IPS DF 6.9 (cell line): Measurements from ENCODE around the gene C2CD4D.
"Not testable (repeated sequence)": the region's sequence is repeated elsewhere in the genome, so short reads cannot be mapped to it uniquely, and the experiment has no call there.

Experiments
- DNase-seq: peaks from one replicate; pipeline ENCODE4 v3.0.0-alpha.2; 2013; ENCODE audit warnings: low read depth, low spot score
- H3K27ac ChIP-seq: one replicate; pipeline ENCODE4 v1.5.1; 2013; ENCODE audit warnings: low read length, control low read depth
- H3K27me3 ChIP-seq: 2 replicates; pipeline ENCODE4 v1.6.1; 2013; ENCODE audit warnings: mild to moderate bottlenecking, low read length; ENCODE audit not compliant: control insufficient read depth, insufficient read depth
- H3K36me3 ChIP-seq: 2 replicates; pipeline ENCODE4 v1.6.1; 2013; ENCODE audit warnings: low read length; ENCODE audit not compliant: control insufficient read depth, insufficient read depth
- H3K4me1 ChIP-seq: 2 replicates; pipeline ENCODE4 v1.6.1; 2013; ENCODE audit warnings: low read length; ENCODE audit not compliant: control insufficient read depth, insufficient read depth
- H3K4me3 ChIP-seq: 2 replicates; pipeline ENCODE4 v1.5.1; 2013; ENCODE audit warnings: mild to moderate bottlenecking, low read length
- H3K9me3 ChIP-seq: 2 replicates; pipeline ENCODE4 v1.6.1; 2013; ENCODE audit warnings: low read length, inconsistent platforms; ENCODE audit not compliant: control insufficient read depth, insufficient read depth
- WGBS: extraction: QIAGEN DNeasy Blood & Tissue Kit; methylation state at CpG from one replicate; pipeline ENCODE4 v1.1.7; 2013; ENCODE audit warnings: mixed read lengths, missing lambda C conversion rate; ENCODE audit not compliant: insufficient read length, insufficient coverage; 5-methylcytosine and 5-hydroxymethylcytosine counted together

C2CD4D gene

DNA sequence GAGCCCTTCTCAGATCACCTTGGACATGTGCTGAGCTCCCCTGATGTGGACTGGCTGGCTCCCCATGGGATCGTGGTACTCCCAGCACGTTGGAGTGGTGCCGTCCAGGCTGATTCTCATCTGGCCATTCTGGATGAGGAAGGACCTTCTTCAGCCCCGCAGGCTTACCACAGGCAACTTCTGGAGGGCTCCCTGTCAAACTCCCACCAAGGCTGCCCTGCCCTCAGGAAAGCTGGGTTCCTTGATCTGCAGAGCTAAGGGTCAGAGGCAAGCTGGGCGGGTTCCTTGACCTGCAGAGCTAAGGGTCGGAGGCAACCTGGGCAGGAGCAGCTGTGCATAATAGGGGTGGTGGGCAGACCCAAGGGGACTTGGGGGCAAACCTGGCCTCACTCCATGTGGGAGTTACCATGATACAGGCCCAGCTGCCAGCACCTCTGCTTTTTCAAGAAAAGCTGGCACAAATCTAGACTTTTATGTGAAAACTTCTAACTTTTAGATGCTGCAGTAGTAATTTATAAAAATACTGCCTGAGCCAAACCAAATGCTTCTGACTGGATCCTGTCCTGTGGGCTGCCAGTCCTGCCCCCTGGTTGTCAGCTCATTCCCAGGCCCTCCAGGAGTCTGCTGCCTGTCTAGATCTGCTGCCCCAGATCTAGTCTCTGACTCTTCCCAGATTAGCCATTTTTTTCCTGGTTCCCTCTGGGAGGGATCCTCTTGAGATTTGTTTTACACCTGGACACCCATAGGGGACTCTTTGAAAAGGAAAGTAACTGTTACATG lies 19.5 kb upstream of the C2CD4D start:
- no peak for DNase-seq
- Histone ChIP-seq H3K36me3 (no peaks in the 10 kb centered on the region), H3K27me3 (peaks cover 40% of the 10 kb centered on the region), H3K27ac (no peak overlapping the region), H3K9me3 (no peaks in the 10 kb centered on the region), H3K4me1 (peaks cover 10% of the 10 kb centered on the region), H3K4me3 (no peak overlapping the region)
- WGBS: no CpG with 5 or more reads among the region's 6 CpGs

DNA sequence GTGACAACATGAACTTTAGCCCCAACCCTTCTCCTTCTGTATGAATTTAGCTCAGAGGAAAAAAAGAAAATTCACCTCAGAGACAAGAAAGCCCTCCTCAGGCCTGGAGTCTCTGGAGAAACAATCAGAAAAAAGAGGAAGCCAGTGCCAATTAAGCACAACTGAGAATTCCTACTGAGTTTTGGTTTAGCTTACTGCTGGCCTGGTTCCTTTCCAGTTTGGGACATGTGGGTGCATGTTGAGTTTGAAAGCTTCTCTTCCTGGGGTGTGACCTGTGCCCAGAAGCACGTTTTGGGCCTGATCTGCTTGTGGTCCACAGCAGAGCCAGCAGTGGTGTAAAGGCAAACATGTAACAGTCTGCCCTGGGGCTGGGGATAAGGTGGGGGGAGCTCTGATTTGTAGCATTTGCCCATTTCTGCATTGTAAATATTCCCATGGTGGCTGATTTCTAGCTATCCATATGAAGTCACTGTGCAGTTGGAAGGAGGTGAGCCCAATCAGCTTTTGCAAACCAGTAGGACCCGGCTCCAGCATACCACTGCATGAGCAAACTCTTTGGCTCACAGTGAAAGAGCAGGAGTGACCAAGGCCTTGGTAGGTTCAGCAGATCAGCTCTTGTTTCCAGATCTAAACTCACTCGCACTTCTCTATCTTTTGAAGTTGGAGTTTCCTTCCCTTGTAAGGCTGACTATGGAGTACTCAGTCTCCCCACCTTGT lies 18.6 kb upstream of the C2CD4D start:
- peaks cover 40% of the 10 kb centered on the region for H3K27me3 ChIP-seq
- H3K36me3 ChIP-seq: no peaks in the 10 kb centered on the region
- no peak for DNase-seq
- no peak overlapping the region for H3K27ac ChIP-seq
- no CpG with 5 or more reads among the region's 3 CpGs for WGBS
- H3K4me3 ChIP-seq: no peak overlapping the region
- no peaks in the 10 kb centered on the region for H3K9me3 ChIP-seq
- peaks cover 10% of the 10 kb centered on the region for H3K4me1 ChIP-seq

DNA sequence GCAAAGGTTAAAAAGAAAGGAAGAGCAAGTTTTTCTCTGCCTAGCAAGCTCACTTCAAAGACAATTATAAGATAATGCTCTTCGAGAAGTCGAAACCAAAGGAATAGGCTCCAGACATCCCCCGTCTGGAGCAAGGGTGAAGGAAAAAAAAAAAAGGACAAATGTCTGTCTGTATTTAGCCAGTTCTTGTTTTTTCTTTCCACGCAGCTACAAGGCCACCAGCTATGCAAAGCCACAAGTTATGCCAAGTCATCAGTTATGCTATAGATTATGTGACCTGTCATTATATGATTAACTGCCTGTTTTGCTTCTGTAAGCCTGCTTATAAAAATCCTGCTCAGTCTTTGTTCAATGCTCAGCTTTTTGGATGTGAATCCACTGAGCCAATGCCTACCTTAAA lies 16.3 kb upstream of the C2CD4D start:
- no peaks in the 10 kb centered on the region for H3K9me3 ChIP-seq
- H3K36me3 ChIP-seq: no peaks in the 10 kb centered on the region
- peaks cover 28% of the 10 kb centered on the region for H3K27me3 ChIP-seq
- H3K27ac ChIP-seq: no peak overlapping the region
- no peak for DNase-seq
- H3K4me1 ChIP-seq: peaks cover 4% of the 10 kb centered on the region
- no peak overlapping the region for H3K4me3 ChIP-seq
- WGBS: no CpG with 5 or more reads among the region's 4 CpGs

DNA sequence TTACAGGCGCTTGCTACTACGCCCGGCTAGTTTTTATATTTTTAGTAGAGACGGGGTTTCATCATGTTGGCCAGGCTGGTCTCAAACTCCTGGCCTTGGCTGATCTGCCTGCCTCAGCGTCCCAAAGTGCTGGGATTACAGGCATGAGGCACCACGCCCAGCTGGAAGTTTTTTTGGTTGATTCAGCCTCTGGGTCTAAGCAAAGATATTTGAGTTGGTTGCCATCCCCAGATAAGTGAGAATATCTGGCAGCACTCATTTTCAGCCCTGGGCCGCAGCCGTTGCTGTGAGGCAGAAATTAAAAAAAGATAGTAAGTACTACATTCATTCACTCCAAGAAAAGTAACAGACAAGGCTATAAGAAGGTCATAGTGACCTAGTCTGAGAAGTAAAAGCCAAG lies 15.9 kb upstream of the C2CD4D start:
- not testable (repeated sequence) for H3K27ac ChIP-seq, H3K36me3 ChIP-seq, DNase-seq, H3K9me3 ChIP-seq, H3K4me3 ChIP-seq, H3K4me1 ChIP-seq
- peaks cover 27% of the 10 kb centered on the region for H3K27me3 ChIP-seq
- no CpG with 5 or more reads among the region's 8 CpGs for WGBS

DNA sequence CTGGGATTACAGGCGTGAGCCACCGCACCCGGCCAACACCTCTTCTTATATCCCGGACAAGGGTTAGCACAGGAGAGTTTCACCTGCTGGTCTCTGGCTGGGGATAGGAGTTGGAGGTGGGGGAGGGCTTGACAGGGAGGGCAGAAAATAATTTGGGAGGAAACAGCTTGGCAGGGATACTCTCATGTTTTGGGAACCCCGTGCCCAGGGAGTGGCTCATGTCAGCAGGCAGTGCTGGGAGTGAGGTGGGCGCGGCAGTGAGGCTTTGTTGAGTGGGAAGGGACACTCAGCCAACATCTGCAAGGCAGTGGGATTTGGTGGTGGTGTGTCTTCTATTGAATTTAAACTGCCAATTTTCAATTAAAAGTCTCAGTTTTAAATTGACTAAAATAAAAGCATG lies 15.0 kb upstream of the C2CD4D start:
- no peaks in the 10 kb centered on the region for H3K36me3 ChIP-seq
- no peak for DNase-seq

DNA sequence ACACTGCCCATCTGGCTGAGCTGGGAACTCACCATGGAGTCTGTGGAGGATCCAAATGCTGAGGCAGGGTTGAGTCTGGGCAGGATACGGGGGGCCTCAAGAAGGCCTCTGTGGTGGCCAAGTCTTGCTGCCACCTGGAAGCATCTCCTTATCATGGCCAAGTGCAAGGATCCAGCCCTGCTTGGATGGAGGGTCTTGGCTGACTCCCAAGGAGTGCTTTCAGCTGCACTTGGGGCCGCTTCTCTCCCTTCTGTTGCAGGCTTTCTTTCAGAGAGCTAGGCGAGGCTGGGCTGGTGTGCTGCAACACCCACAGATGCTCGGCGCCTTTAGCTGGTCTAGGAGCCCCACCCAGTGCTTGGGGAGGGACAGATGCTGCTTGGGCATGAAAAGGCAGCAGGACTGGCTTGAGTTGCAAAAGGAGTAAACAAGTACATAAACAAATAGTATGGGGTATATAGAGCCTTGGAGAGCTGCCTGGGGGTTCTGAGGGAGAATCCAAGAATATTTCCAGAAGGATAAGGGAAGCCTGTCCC lies 13.9 kb upstream of the C2CD4D start, which contains the start of gene THEM5:
Gene THEM5 (minus strand): TSS at position 302 of the 533 bp plus-strand sequence. CDS start 147 bp downstream, at position 155.
- Histone ChIP-seq H3K27me3 (peaks cover 7% of the 10 kb centered on the region; the same call in 1 of the 2 replicates), H3K4me3 (no peak within 1 kb of the TSS), H3K36me3 (no peaks in the 10 kb centered on the region), H3K9me3 (no peaks in the 10 kb centered on the region), H3K27ac (no peak within 1 kb of the TSS), H3K4me1 (no peaks in the 10 kb centered on the region)
- DNase-seq: no peak
- no CpG with 5 or more reads among the region's 5 CpGs for WGBS

More for the DNA sequence above, 15.0 kb upstream of the C2CD4D start:
- Histone ChIP-seq H3K9me3 (no peaks in the 10 kb centered on the region), H3K4me1 (no peaks in the 10 kb centered on the region), H3K27ac (no peak overlapping the region), H3K4me3 (no peak overlapping the region), H3K27me3 (peaks cover 18% of the 10 kb centered on the region; the same call in 1 of the 2 replicates)
- WGBS: no CpG with 5 or more reads among the region's 7 CpGs

DNA sequence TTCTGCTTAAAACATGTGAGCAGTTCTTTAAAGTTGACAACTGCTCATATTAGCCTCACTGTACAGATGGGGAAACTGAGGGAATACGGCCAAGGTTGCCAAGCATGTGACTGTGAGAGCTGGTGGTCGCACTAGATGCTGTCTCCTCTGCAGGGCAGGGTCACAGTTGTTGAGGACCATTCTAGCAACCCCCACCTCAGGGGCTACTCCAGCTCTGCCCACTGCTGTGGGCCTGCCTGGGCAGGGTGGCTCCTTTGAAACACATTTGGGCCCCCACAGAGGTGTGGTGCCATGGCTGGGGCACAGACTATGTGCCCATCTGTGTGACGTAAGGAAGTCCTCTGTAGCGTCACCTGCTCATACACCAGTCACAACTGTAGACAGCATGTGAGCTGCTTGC lies 13.1 kb upstream of the C2CD4D start:
- WGBS: no CpG with 5 or more reads among the region's 4 CpGs
- H3K4me1 ChIP-seq: no peaks in the 10 kb centered on the region
- H3K27ac ChIP-seq: no peak overlapping the region
- no peak overlapping the region for H3K4me3 ChIP-seq
- peaks cover 2% of the 10 kb centered on the region; the same call in 1 of the 2 replicates for H3K27me3 ChIP-seq
- H3K9me3 ChIP-seq: no peaks in the 10 kb centered on the region
- H3K36me3 ChIP-seq: no peaks in the 10 kb centered on the region
- no peak for DNase-seq

DNA sequence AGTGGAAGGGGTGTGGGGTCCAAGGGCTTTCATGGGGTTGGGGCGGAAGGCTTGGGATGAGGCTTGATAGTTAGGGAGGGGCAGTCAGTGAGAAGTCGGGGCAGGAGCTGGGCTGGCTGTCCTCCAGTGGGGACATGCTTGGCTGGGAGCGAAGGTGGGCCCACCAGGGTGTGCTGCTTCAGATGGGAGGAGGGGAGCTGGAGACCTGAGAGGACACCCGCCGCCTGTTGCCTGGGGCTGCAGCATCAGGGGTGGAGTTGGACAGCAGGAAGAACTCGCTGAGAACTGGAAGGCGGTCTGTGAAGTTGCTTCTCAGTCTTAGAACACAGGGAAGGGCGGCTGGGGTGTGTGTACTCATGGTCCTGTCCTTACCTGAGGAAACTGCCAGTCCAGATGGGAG lies 12.3 kb upstream of the C2CD4D start:
- Histone ChIP-seq H3K36me3 (no peaks in the 10 kb centered on the region), H3K27ac (no peak overlapping the region), H3K4me1 (no peaks in the 10 kb centered on the region), H3K27me3 (no peaks in the 10 kb centered on the region), H3K9me3 (no peaks in the 10 kb centered on the region), H3K4me3 (no peak overlapping the region)
- no peak for DNase-seq
- WGBS: no CpG with 5 or more reads among the region's 8 CpGs

DNA sequence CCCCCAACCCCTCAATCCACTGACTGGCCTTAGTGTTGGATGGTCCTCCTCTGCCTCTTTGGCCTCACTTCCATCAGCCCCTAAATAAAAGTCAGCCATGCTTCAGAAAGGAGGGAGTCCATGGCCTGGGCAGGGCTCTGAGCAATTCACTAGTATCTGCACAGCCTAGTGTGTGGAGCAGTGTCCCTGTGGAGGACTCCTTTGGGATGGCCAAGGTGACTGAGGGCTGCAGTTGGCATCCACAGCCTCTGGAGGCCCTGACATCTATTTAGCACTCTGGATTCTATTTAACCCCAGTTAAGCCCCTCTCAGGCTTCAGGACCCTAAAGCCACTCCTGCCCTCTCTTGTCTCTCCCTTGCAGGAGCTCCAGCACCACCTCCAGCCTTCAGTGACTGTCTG lies 10.3 kb upstream of the C2CD4D start:
- Histone ChIP-seq H3K27me3 (no peaks in the 10 kb centered on the region), H3K27ac (no peak overlapping the region), H3K4me3 (no peak overlapping the region), H3K36me3 (no peaks in the 10 kb centered on the region), H3K4me1 (peaks cover 4% of the 10 kb centered on the region; the same call in 1 of the 2 replicates), H3K9me3 (no peaks in the 10 kb centered on the region)
- no peak for DNase-seq

DNA sequence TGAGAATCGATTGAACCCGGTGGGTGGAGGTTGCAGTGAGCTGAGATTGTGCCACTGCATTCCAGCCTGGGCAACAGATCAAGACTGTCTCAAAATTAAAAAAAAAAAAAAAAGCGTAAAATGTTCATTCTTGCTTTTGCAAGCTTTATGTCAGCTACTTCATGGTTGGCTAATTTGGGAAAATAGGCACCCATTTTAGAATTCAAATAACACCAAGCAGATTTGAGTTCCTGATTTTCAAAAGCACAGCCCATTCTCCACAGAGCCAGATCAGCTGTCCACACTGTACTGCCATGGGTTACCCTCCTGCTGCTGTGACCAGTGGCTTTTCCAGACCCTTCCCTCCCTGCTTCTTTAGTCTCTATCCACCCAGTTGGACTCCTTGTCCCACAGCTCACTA lies 9.5 kb upstream of the C2CD4D start:
- no peak for DNase-seq
- Histone ChIP-seq H3K36me3 (no peaks in the 10 kb centered on the region), H3K27ac (no peak overlapping the region), H3K4me3 (no peak overlapping the region), H3K9me3 (no peaks in the 10 kb centered on the region), H3K27me3 (no peaks in the 10 kb centered on the region), H3K4me1 (peaks cover 4% of the 10 kb centered on the region; the same call in 1 of the 2 replicates)
- WGBS: no CpG with 5 or more reads among the region's 3 CpGs
